Endothelial cell (in vitro differentiated cells): Measurements from ENCODE around the gene DGCR2. TPM values are rescaled to one million over a fixed set of nuclear protein-coding genes. Genes with fewer than 3 reads are reported as not detected.
"Not testable (repeated sequence)": the region's sequence is repeated elsewhere in the genome, so short reads cannot be mapped to it uniquely, and the experiment has no call there.

Experiments used
- DNase-seq: peaks from one replicate; pipeline ENCODE4 v3.0.0; 2021; ENCODE audit warnings: low spot score
- H3K27ac Mint-ChIP-seq: one replicate; pipeline ENCODE4 v1.8.0; 2021; ENCODE audit warnings: mixed read lengths, inconsistent platforms; ENCODE audit not compliant: unreplicated experiment
- H3K27me3 Mint-ChIP-seq: one replicate; pipeline ENCODE4 v1.8.0; 2021; ENCODE audit warnings: mild to moderate bottlenecking, moderate library complexity, mixed read lengths, inconsistent platforms; ENCODE audit not compliant: unreplicated experiment
- H3K36me3 Mint-ChIP-seq: one replicate; pipeline ENCODE4 v1.8.0; 2021; ENCODE audit warnings: mild to moderate bottlenecking, low read depth, mixed read lengths, inconsistent platforms; ENCODE audit not compliant: unreplicated experiment
- H3K4me1 Mint-ChIP-seq: one replicate; pipeline ENCODE4 v1.8.0; 2021; ENCODE audit warnings: mild to moderate bottlenecking, mixed read lengths, inconsistent platforms; ENCODE audit not compliant: unreplicated experiment
- H3K4me3 Mint-ChIP-seq: one replicate; pipeline ENCODE4 v1.8.0; 2021; ENCODE audit warnings: mild to moderate bottlenecking, mixed read lengths, inconsistent platforms; ENCODE audit not compliant: unreplicated experiment
- H3K9me3 Mint-ChIP-seq: one replicate; pipeline ENCODE4 v1.8.0; 2021; ENCODE audit warnings: mixed read lengths, inconsistent platforms; ENCODE audit not compliant: unreplicated experiment
- CTCF ChIP-seq: fragments of 200-600 bp; sonication (generic); IDR thresholded peaks from one replicate; pipeline ENCODE4 v1.5.0; 2021; ENCODE audit warnings: antibody characterized with exemption; ENCODE audit not compliant: unreplicated experiment
- total RNA-seq: library from RNA; stranded (reverse); fragmentation: NEBNext Ultra II Directional; extraction: Animal tissue kit (Norgen Biotek cat#: 25700); gene quantifications from one replicate; pipeline ENCODE4 v1.2.1, GENCODE V29; 2021; ENCODE audit not compliant: unreplicated experiment

Gene DGCR2
- total RNA-seq, 1 donor from 2014 or later, result 46.7 TPM

GRCh38 chr22:19080853-19081252, 41.4 kb downstream of the DGCR2 start:
- no peaks in the 10 kb centered on the region for H3K9me3 Mint-ChIP-seq
- no peak overlapping the region for H3K4me3 Mint-ChIP-seq
- peaks cover 10% of the 10 kb centered on the region for H3K4me1 Mint-ChIP-seq
- no peak for TF ChIP-seq CTCF
- DNase-seq, result no peak
- H3K27ac Mint-ChIP-seq, result no peak overlapping the region
- peaks cover 2% of the 10 kb centered on the region for H3K27me3 Mint-ChIP-seq
- H3K36me3 Mint-ChIP-seq, result peaks cover 5% of the 10 kb centered on the region

- H3K36me3 Mint-ChIP-seq, result peaks cover 5% of the 10 kb centered on the region
- no peak for TF ChIP-seq CTCF
- DNase-seq, result no peak
- no peak overlapping the region for H3K4me3 Mint-ChIP-seq
- no peaks in the 10 kb centered on the region for H3K9me3 Mint-ChIP-seq
- no peaks in the 10 kb centered on the region for H3K4me1 Mint-ChIP-seq
- no peaks in the 10 kb centered on the region for H3K27me3 Mint-ChIP-seq
- no peak overlapping the region for H3K27ac Mint-ChIP-seq
Observed at GRCh38 chr22:19079691-19080090, 42.5 kb downstream of the DGCR2 start.

GRCh38 chr22:19075404-19075803, 46.8 kb downstream of the DGCR2 start:
- Mint-ChIP-seq H3K27me3 (peaks cover 1% of the 10 kb centered on the region), H3K4me1 (no peaks in the 10 kb centered on the region), H3K4me3 (no peak overlapping the region), H3K36me3 (peaks cover 4% of the 10 kb centered on the region), H3K9me3 (no peaks in the 10 kb centered on the region), H3K27ac (no peak overlapping the region)
- TF ChIP-seq CTCF, result no peak
- no peak for DNase-seq

GRCh38 chr22:19072853-19073252, 49.4 kb downstream of the DGCR2 start:
- DNase-seq, H3K36me3 Mint-ChIP-seq, H3K4me1 Mint-ChIP-seq, H3K9me3 Mint-ChIP-seq, H3K27me3 Mint-ChIP-seq, H3K27ac Mint-ChIP-seq, H3K4me3 Mint-ChIP-seq: not testable (repeated sequence)

- Mint-ChIP-seq H3K27me3 (peaks cover 1% of the 10 kb centered on the region), H3K27ac (no peak overlapping the region), H3K4me3 (no peak overlapping the region), H3K9me3 (no peaks in the 10 kb centered on the region), H3K4me1 (no peaks in the 10 kb centered on the region), H3K36me3 (peaks cover 12% of the 10 kb centered on the region)
- DNase-seq, result no peak
- no peak for TF ChIP-seq CTCF
Observed at GRCh38 chr22:19070397-19071169, 51.6 kb downstream of the DGCR2 start.
